WTC11 (cell line): ENCODE results near the gene SPAG5. TPM values are rescaled to one million over a fixed set of nuclear protein-coding genes. Genes with fewer than 3 reads are reported as not detected.

ENCODE experiments used
- CBFB ChIP-seq: sonication (generic); formaldehyde crosslinking; IDR thresholded peaks from 2 replicates; pipeline ENCODE4 v1.8.1; 2022; ENCODE audit warnings: mild to moderate bottlenecking, low read depth, missing genetic modification reagents
- FOXK1 ChIP-seq: sonication (generic); formaldehyde crosslinking; IDR thresholded peaks from 2 replicates; pipeline ENCODE4 v1.8.0; 2022; ENCODE audit warnings: mild to moderate bottlenecking, moderate library complexity, missing genetic modification reagents
- FOXP1 ChIP-seq: sonication (generic); formaldehyde crosslinking; IDR thresholded peaks from 2 replicates; pipeline ENCODE4 v1.8.0; 2022; ENCODE audit warnings: missing genetic modification reagents, mild to moderate bottlenecking, moderate library complexity, borderline replicate concordance
- JAZF1 ChIP-seq: fragments of 250-450 bp; sonication (Bioruptor Pico); IDR thresholded peaks from 2 replicates; pipeline ENCODE4 v1.9.0; 2021; ENCODE audit warnings: moderate library complexity, mild to moderate bottlenecking, inconsistent platforms
- MYBL2 ChIP-seq: sonication (generic); formaldehyde crosslinking; IDR thresholded peaks from 2 replicates; pipeline ENCODE4 v1.8.1; 2023; ENCODE audit warnings: mild to moderate bottlenecking, moderate library complexity, missing genetic modification reagents
- NFE2L1 ChIP-seq: sonication (generic); formaldehyde crosslinking; IDR thresholded peaks from 2 replicates; pipeline ENCODE4 v1.8.1; 2023; ENCODE audit warnings: missing genetic modification reagents
- NFYB ChIP-seq: sonication (generic); formaldehyde crosslinking; conservative IDR thresholded peaks from 2 replicates; pipeline ENCODE4 v1.8.0; 2022; ENCODE audit warnings: low read depth, missing genetic modification reagents
- NR1H2 ChIP-seq: sonication (generic); formaldehyde crosslinking; IDR thresholded peaks from 2 replicates; pipeline ENCODE4 v1.9.0; 2021; ENCODE audit warnings: mild to moderate bottlenecking, moderate library complexity, missing genetic modification reagents
- NR2C2 ChIP-seq: sonication (generic); formaldehyde crosslinking; IDR thresholded peaks from 2 replicates; pipeline ENCODE4 v1.8.0; 2022; ENCODE audit warnings: mild to moderate bottlenecking, missing genetic modification reagents
- TCF7 ChIP-seq: sonication (generic); formaldehyde crosslinking; IDR thresholded peaks from 2 replicates; pipeline ENCODE4 v1.8.0; 2022; ENCODE audit warnings: mild to moderate bottlenecking, low read depth, missing genetic modification reagents, moderate library complexity
- ZNF219 ChIP-seq: sonication (generic); formaldehyde crosslinking; IDR thresholded peaks from 2 replicates; pipeline ENCODE4 v1.8.0; 2023; ENCODE audit warnings: missing genetic modification reagents, mild to moderate bottlenecking, borderline replicate concordance
- total RNA-seq: library from RNA; stranded (reverse); gene quantifications from 3 replicates; pipeline ENCODE4 v1.2.3, GENCODE V29; 2021
- TF ChIP-seq, protein P1 (sequence below): fragments of 250-450 bp; sonication (Bioruptor Pico); conservative IDR thresholded peaks from 2 replicates; pipeline ENCODE4 v1.9.0; 2021; ENCODE audit warnings: mild to moderate bottlenecking
- TF ChIP-seq, protein P2 (sequence below): sonication (generic); formaldehyde crosslinking; conservative IDR thresholded peaks from 2 replicates; pipeline ENCODE4 v1.8.1; 2022; ENCODE audit warnings: mild to moderate bottlenecking, missing genetic modification reagents
- TF ChIP-seq, protein P3 (sequence below): sonication (generic); formaldehyde crosslinking; IDR thresholded peaks from 2 replicates; pipeline ENCODE4 v1.8.1; 2022; ENCODE audit warnings: low read depth, mild to moderate bottlenecking, moderate library complexity, missing genetic modification reagents, borderline replicate concordance
- TF ChIP-seq, protein P4 (sequence below): sonication (generic); formaldehyde crosslinking; IDR thresholded peaks from 2 replicates; pipeline ENCODE4 v1.8.1; 2022; ENCODE audit warnings: missing genetic modification reagents, borderline replicate concordance
- TF ChIP-seq, protein P5 (sequence below): fragments of 250-450 bp; sonication (Bioruptor Pico); IDR thresholded peaks from 2 replicates; pipeline ENCODE4 v1.8.0; 2021; ENCODE audit warnings: mild to moderate bottlenecking
- TF ChIP-seq, protein P6 (sequence below): fragments of 200-600 bp; IDR thresholded peaks from 2 replicates; pipeline ENCODE4 v1.8.0; 2022; ENCODE audit warnings: antibody characterized with exemption
- TF ChIP-seq, protein P7 (sequence below): sonication (generic); formaldehyde crosslinking; IDR thresholded peaks from 2 replicates; pipeline ENCODE4 v1.8.1; 2023; ENCODE audit warnings: mild to moderate bottlenecking, missing genetic modification reagents
- TF ChIP-seq, protein P8 (sequence below): sonication (generic); formaldehyde crosslinking; IDR thresholded peaks from 2 replicates; pipeline ENCODE4 v1.8.1; 2023; ENCODE audit warnings: mild to moderate bottlenecking, missing genetic modification reagents, borderline replicate concordance
- TF ChIP-seq, protein P9 (sequence below): fragments of 250-450 bp; sonication (Bioruptor Pico); IDR thresholded peaks from 2 replicates; pipeline ENCODE4 v1.9.0; 2021; ENCODE audit warnings: moderate library complexity, mild to moderate bottlenecking, inconsistent platforms, borderline replicate concordance
- TF ChIP-seq, protein P10 (sequence below): sonication (generic); formaldehyde crosslinking; IDR thresholded peaks from 2 replicates; pipeline ENCODE4 v1.8.1; 2023; ENCODE audit warnings: mild to moderate bottlenecking, missing genetic modification reagents

Gene SPAG5
- total RNA-seq, 1 experiment from 2014 or later: 146 TPM

DNA sequence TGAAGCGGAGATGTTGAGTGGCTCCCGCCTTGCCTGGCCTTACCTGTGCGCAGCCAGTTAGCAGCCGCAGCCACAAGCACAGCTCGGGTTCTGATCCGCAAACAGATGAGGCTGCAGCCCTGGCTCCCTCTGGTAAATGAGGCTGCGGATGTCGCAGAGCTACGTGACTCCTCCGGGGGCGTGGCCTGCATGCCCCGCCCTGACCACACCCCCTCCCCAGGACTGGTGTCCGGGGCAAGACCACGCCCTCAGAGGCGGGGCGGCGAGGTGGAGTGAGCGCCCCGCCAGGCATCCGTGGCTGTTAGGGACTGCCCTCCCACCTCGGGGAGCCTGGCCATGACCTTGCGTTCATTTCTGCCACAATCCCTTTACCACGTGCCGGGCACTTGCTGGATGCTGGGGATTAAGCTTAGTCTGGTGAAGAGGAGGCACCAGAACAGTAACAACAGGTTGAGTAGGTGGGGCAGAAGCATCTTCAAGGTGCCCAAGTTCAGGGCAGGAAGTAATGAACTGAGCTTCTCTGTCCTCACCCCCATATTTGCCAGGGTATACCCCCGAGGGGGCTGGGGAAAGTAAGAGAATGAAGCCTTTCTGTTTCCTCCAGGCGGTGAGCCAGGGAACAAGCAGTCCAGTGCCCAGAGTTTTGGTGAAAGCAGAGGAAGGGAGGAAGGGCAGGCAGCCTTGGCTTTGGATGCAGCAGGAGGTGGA lies 21.9 kb downstream of the SPAG5 start, which contains the start of gene ALDOC (continued):
- TF ChIP-seq, protein P1, sequence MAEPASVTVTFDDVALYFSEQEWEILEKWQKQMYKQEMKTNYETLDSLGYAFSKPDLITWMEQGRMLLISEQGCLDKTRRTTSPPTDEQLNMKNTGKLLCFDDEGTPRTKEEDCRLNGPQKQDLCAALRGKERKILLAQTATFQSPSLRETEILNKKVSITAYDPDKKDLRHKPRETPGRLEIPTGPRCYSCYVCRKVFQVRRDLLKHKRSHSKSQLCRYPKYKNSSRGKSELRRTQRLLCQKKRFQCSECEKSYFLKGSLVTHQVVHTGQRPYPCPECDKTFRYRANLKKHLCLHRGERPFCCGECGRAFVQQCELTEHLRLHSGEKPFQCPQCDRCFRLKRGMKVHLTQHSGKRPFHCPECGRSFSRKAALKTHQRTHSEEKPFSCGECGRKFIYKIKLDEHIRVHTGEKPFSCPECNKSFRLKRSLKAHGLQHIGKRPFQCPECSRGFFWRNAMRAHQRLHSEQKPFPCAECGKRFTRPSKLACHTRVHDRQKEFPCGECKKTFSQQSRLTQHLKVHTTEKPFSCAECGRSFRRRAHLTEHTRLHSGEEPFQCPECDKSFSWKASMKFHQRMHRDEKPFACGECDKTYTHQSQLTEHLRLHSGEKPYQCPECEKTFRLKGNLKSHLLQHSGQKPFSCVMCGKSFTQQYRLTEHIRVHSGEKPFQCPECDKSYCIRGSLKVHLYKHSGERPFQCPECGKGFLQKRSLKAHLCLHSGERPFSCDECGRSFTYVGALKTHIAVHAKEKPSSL: no peak
- TF ChIP-seq NFE2L1 (CRISPR knock-in tag) (no peak), TCF7 (CRISPR knock-in tag) (no peak), FOXP1 (CRISPR knock-in tag) (0 out of 2 replicates have a peak, but pooled peaks have one; percentile 22), JAZF1 (no peak), FOXK1 (CRISPR knock-in tag) (0 out of 2 replicates have a peak, but pooled peaks have one; percentile 68), NFYB (CRISPR knock-in tag) (no peak; the same call in 1 of the 2 replicates), ZNF219 (CRISPR knock-in tag) (no peak), CBFB (CRISPR knock-in tag) (no peak), NR1H2 (CRISPR knock-in tag) (no peak), MYBL2 (no peak), NR2C2 (no peak)
- TF ChIP-seq, protein P2, sequence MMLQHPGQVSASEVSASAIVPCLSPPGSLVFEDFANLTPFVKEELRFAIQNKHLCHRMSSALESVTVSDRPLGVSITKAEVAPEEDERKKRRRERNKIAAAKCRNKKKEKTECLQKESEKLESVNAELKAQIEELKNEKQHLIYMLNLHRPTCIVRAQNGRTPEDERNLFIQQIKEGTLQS (CRISPR knock-in tag): no peak
- TF ChIP-seq, protein P3, sequence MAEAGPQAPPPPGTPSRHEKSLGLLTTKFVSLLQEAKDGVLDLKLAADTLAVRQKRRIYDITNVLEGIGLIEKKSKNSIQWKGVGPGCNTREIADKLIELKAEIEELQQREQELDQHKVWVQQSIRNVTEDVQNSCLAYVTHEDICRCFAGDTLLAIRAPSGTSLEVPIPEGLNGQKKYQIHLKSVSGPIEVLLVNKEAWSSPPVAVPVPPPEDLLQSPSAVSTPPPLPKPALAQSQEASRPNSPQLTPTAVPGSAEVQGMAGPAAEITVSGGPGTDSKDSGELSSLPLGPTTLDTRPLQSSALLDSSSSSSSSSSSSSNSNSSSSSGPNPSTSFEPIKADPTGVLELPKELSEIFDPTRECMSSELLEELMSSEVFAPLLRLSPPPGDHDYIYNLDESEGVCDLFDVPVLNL: no peak
- TF ChIP-seq, protein P4, sequence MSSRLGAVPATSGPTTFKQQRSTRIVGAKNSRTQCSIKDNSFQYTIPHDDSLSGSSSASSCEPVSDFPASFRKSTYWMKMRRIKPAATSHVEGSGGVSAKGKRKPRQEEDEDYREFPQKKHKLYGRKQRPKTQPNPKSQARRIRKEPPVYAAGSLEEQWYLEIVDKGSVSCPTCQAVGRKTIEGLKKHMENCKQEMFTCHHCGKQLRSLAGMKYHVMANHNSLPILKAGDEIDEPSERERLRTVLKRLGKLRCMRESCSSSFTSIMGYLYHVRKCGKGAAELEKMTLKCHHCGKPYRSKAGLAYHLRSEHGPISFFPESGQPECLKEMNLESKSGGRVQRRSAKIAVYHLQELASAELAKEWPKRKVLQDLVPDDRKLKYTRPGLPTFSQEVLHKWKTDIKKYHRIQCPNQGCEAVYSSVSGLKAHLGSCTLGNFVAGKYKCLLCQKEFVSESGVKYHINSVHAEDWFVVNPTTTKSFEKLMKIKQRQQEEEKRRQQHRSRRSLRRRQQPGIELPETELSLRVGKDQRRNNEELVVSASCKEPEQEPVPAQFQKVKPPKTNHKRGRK (CRISPR knock-in tag): no peak
- TF ChIP-seq, protein P5, sequence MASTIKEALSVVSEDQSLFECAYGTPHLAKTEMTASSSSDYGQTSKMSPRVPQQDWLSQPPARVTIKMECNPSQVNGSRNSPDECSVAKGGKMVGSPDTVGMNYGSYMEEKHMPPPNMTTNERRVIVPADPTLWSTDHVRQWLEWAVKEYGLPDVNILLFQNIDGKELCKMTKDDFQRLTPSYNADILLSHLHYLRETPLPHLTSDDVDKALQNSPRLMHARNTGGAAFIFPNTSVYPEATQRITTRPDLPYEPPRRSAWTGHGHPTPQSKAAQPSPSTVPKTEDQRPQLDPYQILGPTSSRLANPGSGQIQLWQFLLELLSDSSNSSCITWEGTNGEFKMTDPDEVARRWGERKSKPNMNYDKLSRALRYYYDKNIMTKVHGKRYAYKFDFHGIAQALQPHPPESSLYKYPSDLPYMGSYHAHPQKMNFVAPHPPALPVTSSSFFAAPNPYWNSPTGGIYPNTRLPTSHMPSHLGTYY (CRISPR knock-in tag): 0 out of 2 replicates have a peak, but pooled peaks have one; percentile 24
- TF ChIP-seq, protein P6, sequence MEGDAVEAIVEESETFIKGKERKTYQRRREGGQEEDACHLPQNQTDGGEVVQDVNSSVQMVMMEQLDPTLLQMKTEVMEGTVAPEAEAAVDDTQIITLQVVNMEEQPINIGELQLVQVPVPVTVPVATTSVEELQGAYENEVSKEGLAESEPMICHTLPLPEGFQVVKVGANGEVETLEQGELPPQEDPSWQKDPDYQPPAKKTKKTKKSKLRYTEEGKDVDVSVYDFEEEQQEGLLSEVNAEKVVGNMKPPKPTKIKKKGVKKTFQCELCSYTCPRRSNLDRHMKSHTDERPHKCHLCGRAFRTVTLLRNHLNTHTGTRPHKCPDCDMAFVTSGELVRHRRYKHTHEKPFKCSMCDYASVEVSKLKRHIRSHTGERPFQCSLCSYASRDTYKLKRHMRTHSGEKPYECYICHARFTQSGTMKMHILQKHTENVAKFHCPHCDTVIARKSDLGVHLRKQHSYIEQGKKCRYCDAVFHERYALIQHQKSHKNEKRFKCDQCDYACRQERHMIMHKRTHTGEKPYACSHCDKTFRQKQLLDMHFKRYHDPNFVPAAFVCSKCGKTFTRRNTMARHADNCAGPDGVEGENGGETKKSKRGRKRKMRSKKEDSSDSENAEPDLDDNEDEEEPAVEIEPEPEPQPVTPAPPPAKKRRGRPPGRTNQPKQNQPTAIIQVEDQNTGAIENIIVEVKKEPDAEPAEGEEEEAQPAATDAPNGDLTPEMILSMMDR: no peak
- TF ChIP-seq, protein P7, sequence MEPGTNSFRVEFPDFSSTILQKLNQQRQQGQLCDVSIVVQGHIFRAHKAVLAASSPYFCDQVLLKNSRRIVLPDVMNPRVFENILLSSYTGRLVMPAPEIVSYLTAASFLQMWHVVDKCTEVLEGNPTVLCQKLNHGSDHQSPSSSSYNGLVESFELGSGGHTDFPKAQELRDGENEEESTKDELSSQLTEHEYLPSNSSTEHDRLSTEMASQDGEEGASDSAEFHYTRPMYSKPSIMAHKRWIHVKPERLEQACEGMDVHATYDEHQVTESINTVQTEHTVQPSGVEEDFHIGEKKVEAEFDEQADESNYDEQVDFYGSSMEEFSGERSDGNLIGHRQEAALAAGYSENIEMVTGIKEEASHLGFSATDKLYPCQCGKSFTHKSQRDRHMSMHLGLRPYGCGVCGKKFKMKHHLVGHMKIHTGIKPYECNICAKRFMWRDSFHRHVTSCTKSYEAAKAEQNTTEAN (CRISPR knock-in tag): no peak
- TF ChIP-seq, protein P8, sequence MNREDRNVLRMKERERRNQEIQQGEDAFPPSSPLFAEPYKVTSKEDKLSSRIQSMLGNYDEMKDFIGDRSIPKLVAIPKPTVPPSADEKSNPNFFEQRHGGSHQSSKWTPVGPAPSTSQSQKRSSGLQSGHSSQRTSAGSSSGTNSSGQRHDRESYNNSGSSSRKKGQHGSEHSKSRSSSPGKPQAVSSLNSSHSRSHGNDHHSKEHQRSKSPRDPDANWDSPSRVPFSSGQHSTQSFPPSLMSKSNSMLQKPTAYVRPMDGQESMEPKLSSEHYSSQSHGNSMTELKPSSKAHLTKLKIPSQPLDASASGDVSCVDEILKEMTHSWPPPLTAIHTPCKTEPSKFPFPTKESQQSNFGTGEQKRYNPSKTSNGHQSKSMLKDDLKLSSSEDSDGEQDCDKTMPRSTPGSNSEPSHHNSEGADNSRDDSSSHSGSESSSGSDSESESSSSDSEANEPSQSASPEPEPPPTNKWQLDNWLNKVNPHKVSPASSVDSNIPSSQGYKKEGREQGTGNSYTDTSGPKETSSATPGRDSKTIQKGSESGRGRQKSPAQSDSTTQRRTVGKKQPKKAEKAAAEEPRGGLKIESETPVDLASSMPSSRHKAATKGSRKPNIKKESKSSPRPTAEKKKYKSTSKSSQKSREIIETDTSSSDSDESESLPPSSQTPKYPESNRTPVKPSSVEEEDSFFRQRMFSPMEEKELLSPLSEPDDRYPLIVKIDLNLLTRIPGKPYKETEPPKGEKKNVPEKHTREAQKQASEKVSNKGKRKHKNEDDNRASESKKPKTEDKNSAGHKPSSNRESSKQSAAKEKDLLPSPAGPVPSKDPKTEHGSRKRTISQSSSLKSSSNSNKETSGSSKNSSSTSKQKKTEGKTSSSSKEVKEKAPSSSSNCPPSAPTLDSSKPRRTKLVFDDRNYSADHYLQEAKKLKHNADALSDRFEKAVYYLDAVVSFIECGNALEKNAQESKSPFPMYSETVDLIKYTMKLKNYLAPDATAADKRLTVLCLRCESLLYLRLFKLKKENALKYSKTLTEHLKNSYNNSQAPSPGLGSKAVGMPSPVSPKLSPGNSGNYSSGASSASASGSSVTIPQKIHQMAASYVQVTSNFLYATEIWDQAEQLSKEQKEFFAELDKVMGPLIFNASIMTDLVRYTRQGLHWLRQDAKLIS (CRISPR knock-in tag): no peak
- TF ChIP-seq, protein P9, sequence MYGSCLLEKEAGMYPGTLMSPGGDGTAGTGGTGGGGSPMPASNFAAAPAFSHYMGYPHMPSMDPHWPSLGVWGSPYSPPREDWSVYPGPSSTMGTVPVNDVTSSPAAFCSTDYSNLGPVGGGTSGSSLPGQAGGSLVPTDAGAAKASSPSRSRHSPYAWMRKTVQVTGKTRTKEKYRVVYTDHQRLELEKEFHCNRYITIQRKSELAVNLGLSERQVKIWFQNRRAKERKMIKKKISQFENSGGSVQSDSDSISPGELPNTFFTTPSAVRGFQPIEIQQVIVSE: no peak
- TF ChIP-seq, protein P10, sequence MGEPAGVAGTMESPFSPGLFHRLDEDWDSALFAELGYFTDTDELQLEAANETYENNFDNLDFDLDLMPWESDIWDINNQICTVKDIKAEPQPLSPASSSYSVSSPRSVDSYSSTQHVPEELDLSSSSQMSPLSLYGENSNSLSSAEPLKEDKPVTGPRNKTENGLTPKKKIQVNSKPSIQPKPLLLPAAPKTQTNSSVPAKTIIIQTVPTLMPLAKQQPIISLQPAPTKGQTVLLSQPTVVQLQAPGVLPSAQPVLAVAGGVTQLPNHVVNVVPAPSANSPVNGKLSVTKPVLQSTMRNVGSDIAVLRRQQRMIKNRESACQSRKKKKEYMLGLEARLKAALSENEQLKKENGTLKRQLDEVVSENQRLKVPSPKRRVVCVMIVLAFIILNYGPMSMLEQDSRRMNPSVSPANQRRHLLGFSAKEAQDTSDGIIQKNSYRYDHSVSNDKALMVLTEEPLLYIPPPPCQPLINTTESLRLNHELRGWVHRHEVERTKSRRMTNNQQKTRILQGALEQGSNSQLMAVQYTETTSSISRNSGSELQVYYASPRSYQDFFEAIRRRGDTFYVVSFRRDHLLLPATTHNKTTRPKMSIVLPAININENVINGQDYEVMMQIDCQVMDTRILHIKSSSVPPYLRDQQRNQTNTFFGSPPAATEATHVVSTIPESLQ: no peak
